ENCODE measurements around the gene B3GNT7. TPM values are rescaled to one million over a fixed set of nuclear protein-coding genes. Genes with fewer than 3 reads are reported as not detected.
"Not testable (repeated sequence)": the region's sequence is repeated elsewhere in the genome, so short reads cannot be mapped to it uniquely, and the experiment has no call there.

B3GNT7 gene
- total and polyA plus RNA-seq, 2 experiments from 2014 or later: not detected

- Histone ChIP-seq H3K4me3 (no peak overlapping the region), H3K9ac (no peak overlapping the region), H2AFZ (no peak overlapping the region), H3K27ac (no peak overlapping the region), H3K79me2 (ENCODE audit: insufficient read depth) (no peaks in the 10 kb centered on the region), H3K36me3 (ENCODE audit: low read depth) (no peaks in the 10 kb centered on the region; the same call in 1 of the 2 replicates), H3K9me2 (ENCODE audit: insufficient read depth) (no peaks in the 10 kb centered on the region), H3K4me1 (ENCODE audit: insufficient read depth) (no peaks in the 10 kb centered on the region), H4K20me1 (ENCODE audit: insufficient read depth) (no peaks in the 10 kb centered on the region), H3K4me2 (ENCODE audit: unreplicated experiment) (no peak overlapping the region), H3K27me3 (replicated peaks; ENCODE audit: insufficient read depth) (no peaks in the 10 kb centered on the region), H3K9me3 (ENCODE audit: low read depth) (no peaks in the 10 kb centered on the region), H3F3A (ENCODE audit: insufficient read depth) (no peaks in the 10 kb centered on the region)
- DNase-seq: no peak
- in situ Hi-C loops (cut with MboI): no loop called here
- 85 to 89% methylated on average over 5 of the region's 5 CpGs for WGBS, 2 experiments (ENCODE audit: low coverage in 1 of 2, low lambda C conversion rate in 2 of 2, missing lambda C conversion rate in 2 of 2)
- TF ChIP-seq EZH2 (IDR thresholded peaks at IDR 0.05; ENCODE audit: insufficient read depth, poor library complexity, severe bottlenecking): no peak
- TF ChIP-seq EZH2phosphoT487 (IDR thresholded peaks at IDR 0.05; ENCODE audit: insufficient read depth, low read depth): no peak
Measured at GRCh38 chr2:231348704-231349373, 46.7 kb upstream of the B3GNT7 start.

GRCh38 chr2:231349374-231349735, 46.2 kb upstream of the B3GNT7 start:
- in situ Hi-C loops (cut with MboI); H3K36me3 ChIP-seq (ENCODE audit: low read depth); H3F3A ChIP-seq (ENCODE audit: insufficient read depth); H3K9me3 ChIP-seq (ENCODE audit: low read depth); H3K4me1 ChIP-seq (ENCODE audit: insufficient read depth); H2AFZ ChIP-seq; H3K9me2 ChIP-seq (ENCODE audit: insufficient read depth); H3K79me2 ChIP-seq (ENCODE audit: insufficient read depth); H3K9ac ChIP-seq; DNase-seq; H4K20me1 ChIP-seq (ENCODE audit: insufficient read depth); H3K4me2 ChIP-seq (ENCODE audit: unreplicated experiment); H3K4me3 ChIP-seq; H3K27me3 ChIP-seq (replicated peaks; ENCODE audit: insufficient read depth); H3K27ac ChIP-seq: not testable (repeated sequence)
- WGBS, 2 experiments (ENCODE audit: low coverage in 1 of 2, low lambda C conversion rate in 2 of 2, missing lambda C conversion rate in 2 of 2): 93 to 96% methylated on average over 7 to 10 of the region's 10 CpGs

DNA sequence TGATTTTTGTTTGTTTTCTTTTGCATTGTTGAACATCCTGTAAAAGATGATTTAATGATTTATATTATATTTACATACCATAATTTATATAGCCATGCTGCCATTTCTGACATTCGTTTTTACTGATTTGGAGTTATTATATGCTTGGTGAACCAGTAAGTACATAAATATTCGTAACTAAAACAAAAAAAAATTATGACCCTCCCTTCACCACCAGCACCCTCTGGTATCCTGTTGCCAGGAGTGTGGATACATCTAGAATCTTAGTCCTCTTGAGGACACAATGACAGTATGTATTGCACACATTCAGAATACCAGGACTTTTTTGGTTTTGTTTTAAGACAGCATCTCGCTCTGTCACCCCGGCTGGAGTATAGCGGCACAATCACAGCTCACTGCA, 43.9 kb upstream of the B3GNT7 start:
- Histone ChIP-seq H3K9me3 (ENCODE audit: low read depth) (no peaks in the 10 kb centered on the region), H3F3A (ENCODE audit: insufficient read depth) (no peaks in the 10 kb centered on the region), H3K36me3 (ENCODE audit: low read depth) (no peaks in the 10 kb centered on the region), H3K4me3 (no peak overlapping the region), H4K20me1 (ENCODE audit: insufficient read depth) (no peaks in the 10 kb centered on the region), H3K27ac (no peak overlapping the region), H3K79me2 (ENCODE audit: insufficient read depth) (no peaks in the 10 kb centered on the region), H3K4me1 (ENCODE audit: insufficient read depth) (no peaks in the 10 kb centered on the region), H3K9me2 (ENCODE audit: insufficient read depth) (no peaks in the 10 kb centered on the region), H3K27me3 (replicated peaks; ENCODE audit: insufficient read depth) (no peaks in the 10 kb centered on the region), H3K4me2 (ENCODE audit: unreplicated experiment) (no peak overlapping the region), H2AFZ (no peak overlapping the region), H3K9ac (no peak overlapping the region)
- in situ Hi-C loops (cut with MboI): no loop called here
- TF ChIP-seq EZH2phosphoT487 (IDR thresholded peaks at IDR 0.05; ENCODE audit: insufficient read depth, low read depth) (no peak), EZH2 (IDR thresholded peaks at IDR 0.05; ENCODE audit: insufficient read depth, poor library complexity, severe bottlenecking) (no peak)
- no peak for DNase-seq
- WGBS, 2 experiments (ENCODE audit: low coverage in 1 of 2, low lambda C conversion rate in 2 of 2, missing lambda C conversion rate in 2 of 2): 93 to 95% methylated on average over 5 of the region's 5 CpGs

DNA sequence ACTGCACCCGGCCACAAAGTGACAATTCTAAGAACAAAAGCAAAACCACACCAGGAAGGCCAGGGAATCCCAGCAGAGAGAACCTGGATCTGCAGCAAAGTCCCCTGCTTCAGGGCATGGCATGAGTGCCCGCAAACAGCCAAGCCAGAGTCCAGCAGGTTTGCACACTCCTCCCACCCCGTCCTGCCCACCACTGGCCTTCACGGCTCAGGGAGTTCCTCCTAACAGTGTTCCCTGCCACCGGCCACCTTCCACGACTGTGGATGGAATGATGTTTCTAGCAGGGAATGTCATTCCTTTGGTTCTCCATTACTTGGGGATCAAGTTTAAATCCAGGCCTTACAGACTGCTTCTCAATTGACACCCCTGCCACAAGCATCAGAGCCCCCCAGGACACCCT, 42.0 kb upstream of the B3GNT7 start:
- no peak for TF ChIP-seq EZH2 (IDR thresholded peaks at IDR 0.05; ENCODE audit: insufficient read depth, poor library complexity, severe bottlenecking)
- no peak for TF ChIP-seq EZH2phosphoT487 (IDR thresholded peaks at IDR 0.05; ENCODE audit: insufficient read depth, low read depth)
- H3K79me2 ChIP-seq (ENCODE audit: insufficient read depth): no peaks in the 10 kb centered on the region
- H3K27ac ChIP-seq: no peak overlapping the region
- 96 to 100% methylated on average over 5 to 6 of the region's 6 CpGs for WGBS, 2 experiments (ENCODE audit: low coverage in 1 of 2, low lambda C conversion rate in 2 of 2, missing lambda C conversion rate in 2 of 2)
- no peak overlapping the region for H2AFZ ChIP-seq
- no peak overlapping the region for H3K4me2 ChIP-seq (ENCODE audit: unreplicated experiment)
- H3K4me1 ChIP-seq (ENCODE audit: insufficient read depth): no peaks in the 10 kb centered on the region
- no peaks in the 10 kb centered on the region for H4K20me1 ChIP-seq (ENCODE audit: insufficient read depth)
- no peak for DNase-seq
- in situ Hi-C loops (cut with MboI): no loop called here
- H3K4me3 ChIP-seq: no peak overlapping the region
- H3F3A ChIP-seq (ENCODE audit: insufficient read depth): no peaks in the 10 kb centered on the region
- no peaks in the 10 kb centered on the region for H3K36me3 ChIP-seq (ENCODE audit: low read depth)
- no peaks in the 10 kb centered on the region for H3K9me2 ChIP-seq (ENCODE audit: insufficient read depth)
- H3K9ac ChIP-seq: no peak overlapping the region
- no peaks in the 10 kb centered on the region for H3K9me3 ChIP-seq (ENCODE audit: low read depth)
- no peaks in the 10 kb centered on the region for H3K27me3 ChIP-seq (replicated peaks; ENCODE audit: insufficient read depth)

All from GM23248 (cell line).